Left lung (tissue), 10 donors: ENCODE results near the gene MED25. TPM values are rescaled to one million over a fixed set of nuclear protein-coding genes. Genes with fewer than 3 reads are reported as not detected.

ENCODE experiments used
- ATAC-seq: fragments of 200-7000 bp; cut with Tn5 transposase; one replicate; pipeline ENCODE4 v1.9.1; 2020; ENCODE audit warnings: moderate library complexity
- DNase-seq, 4 donors: peaks; one replicate each; pipeline ENCODE4 v3.0.0-alpha.2; 2013 to 2020
- H3K27ac ChIP-seq, 2 donors: fragments of 200-600 bp; sonication (generic) in 1 of 2; one replicate each; pipeline versions ENCODE4 v1.5.0 to v1.8.0; 2020 to 2021
- H3K27me3 ChIP-seq, 2 donors: fragments of 200-600 bp; sonication (generic) in 1 of 2; one replicate each; pipeline versions ENCODE4 v1.5.0 to v1.8.0; 2020 to 2021
- H3K36me3 ChIP-seq, 2 donors: fragments of 200-600 bp; sonication (generic) in 1 of 2; one replicate each; pipeline versions ENCODE4 v1.5.0 to v1.8.0; 2020 to 2021
- H3K4me1 ChIP-seq, 2 donors: fragments of 200-600 bp; one replicate each; pipeline ENCODE4 v1.8.0; 2021
- H3K4me3 ChIP-seq, 2 donors: fragments of 200-600 bp; sonication (generic) in 1 of 2; one replicate each; pipeline versions ENCODE4 v1.5.0 to v1.8.0; 2020 to 2021; ENCODE audit warnings: mild to moderate bottlenecking in 1 of 2
- H3K9me3 ChIP-seq, 2 donors: fragments of 200-600 bp; sonication (generic) in 1 of 2; one replicate each; pipeline versions ENCODE4 v1.5.0 to v1.8.0; 2020 to 2021
- CTCF ChIP-seq, 2 donors: fragments of 200-600 bp; sonication (generic) in 1 of 2; IDR thresholded peaks; one replicate each; pipeline versions ENCODE4 v1.5.0 to v1.8.0; 2021; ENCODE audit warnings: antibody characterized with exemption in 2 of 2
- intact Hi-C, 2 donors: fragments of 100-400 bp; cut with DNase I; formaldehyde crosslinking; loops; one replicate each; pipeline versions ENCODE4 v1.11.2 to v1.14.2; 2022
- polyA plus RNA-seq, 6 donors: library from polyadenylated mRNA; unstranded; fragments of 120-200 nt; gene quantifications; one replicate each; pipeline ENCODE4 v1.2.1, GENCODE V29; 2013; ENCODE audit not compliant: insufficient read length in 6 of 6
- total RNA-seq, 2 donors: library from RNA; stranded (reverse); fragmentation: NEBNext Ultra II Directional; extraction: Animal tissue kit (Norgen Biotek cat#: 25700); gene quantifications; one replicate each; pipeline ENCODE4 v1.2.1, GENCODE V29; 2021
- donor health status: DM: no; HTN: yes; CAD: no.
- donor health status: DM: no; HTN: no; CAD: no.

Gene MED25
- total and polyA plus RNA-seq, 8 donors = 52.1 to 67.4 (median 57.6) TPM

GRCh38 chr19:49839713-49840112 is 21.6 kb downstream of the MED25 start:
- no peak overlapping the region for H3K27ac ChIP-seq
- DNase-seq (no peak), ATAC-seq (no peak)
- intact Hi-C loops = no loop called here
- no peaks in the 10 kb centered on the region for H3K4me1 ChIP-seq
- H3K4me3 ChIP-seq = no peak overlapping the region
- no peak for TF ChIP-seq CTCF (IDR thresholded peaks at IDR 0.05)
- H3K9me3 ChIP-seq = no peaks in the 10 kb centered on the region
- H3K36me3 ChIP-seq = peaks cover 0 to 54% of the 10 kb centered on the region in 2 donors
- H3K27me3 ChIP-seq = no peaks in the 10 kb centered on the region

- Histone ChIP-seq H3K4me1 (no peaks in the 10 kb centered on the region), H3K27ac (no peak overlapping the region), H3K4me3 (no peak overlapping the region), H3K27me3 (no peaks in the 10 kb centered on the region), H3K9me3 (no peaks in the 10 kb centered on the region), H3K36me3 (peaks cover 0 to 48% of the 10 kb centered on the region in 2 donors)
- intact Hi-C loops = no loop called here
- ATAC-seq (no peak), DNase-seq (no peak)
- no peak for TF ChIP-seq CTCF (IDR thresholded peaks at IDR 0.05)
These were observed 22.2 kb downstream of the MED25 start for GRCh38 chr19:49840321-49840720.

- ATAC-seq (no peak), DNase-seq (no peak)
- Histone ChIP-seq H3K4me1 (no peaks in the 10 kb centered on the region), H3K27ac (no peak overlapping the region), H3K4me3 (no peak overlapping the region), H3K9me3 (no peaks in the 10 kb centered on the region), H3K27me3 (no peaks in the 10 kb centered on the region), H3K36me3 (peaks cover 0 to 43% of the 10 kb centered on the region in 2 donors)
- intact Hi-C loops = no loop called here
- TF ChIP-seq CTCF (IDR thresholded peaks at IDR 0.05) = no peak
These were observed 22.7 kb downstream of the MED25 start for GRCh38 chr19:49840736-49841249.

- DNase-seq (no peak), ATAC-seq (no peak)
- peaks cover 0 to 19% of the 10 kb centered on the region in 2 donors for H3K36me3 ChIP-seq
- H3K4me1 ChIP-seq = peaks cover under 1 to 6% of the 10 kb centered on the region in 2 donors
- intact Hi-C loops = no loop called here
- no peak overlapping the region for H3K27ac ChIP-seq
- H3K9me3 ChIP-seq = no peaks in the 10 kb centered on the region
- no peak overlapping the region for H3K4me3 ChIP-seq
- no peak for TF ChIP-seq CTCF (IDR thresholded peaks at IDR 0.05)
- H3K27me3 ChIP-seq = no peaks in the 10 kb centered on the region
These were observed 25.2 kb downstream of the MED25 start for GRCh38 chr19:49843265-49843664.

- H3K36me3 ChIP-seq = peaks cover 0 to 7% of the 10 kb centered on the region in 2 donors
- H3K27ac ChIP-seq = no peak overlapping the region
- no peak overlapping the region for H3K4me3 ChIP-seq
- intact Hi-C loops = no loop called here
- ATAC-seq = no peak
- no peak for TF ChIP-seq CTCF (IDR thresholded peaks at IDR 0.05)
- peaks cover 6 to 18% of the 10 kb centered on the region in 2 donors for H3K4me1 ChIP-seq
- no peak for DNase-seq
- H3K27me3 ChIP-seq = no peaks in the 10 kb centered on the region
- no peaks in the 10 kb centered on the region for H3K9me3 ChIP-seq
These were observed 26.3 kb downstream of the MED25 start for GRCh38 chr19:49844138-49845095.
